Panc1 (cell line): ENCODE measurements around the gene CDH26.

Experiments
- POLR2AphosphoS5 ChIP-seq: IDR thresholded peaks from 2 replicates; pipeline ENCODE4 v1.6.1; 2012; ENCODE audit warnings: mild to moderate bottlenecking, low read depth, low read length, moderate library complexity
- SIN3A ChIP-seq: IDR thresholded peaks from 2 replicates; pipeline ENCODE4 v1.6.1; 2012; ENCODE audit warnings: low read depth, mild to moderate bottlenecking, low read length, moderate library complexity, borderline replicate concordance; ENCODE audit not compliant: insufficient read depth
- TCF7L2 ChIP-seq: IDR thresholded peaks from 2 replicates; pipeline ENCODE4 v1.6.1; 2011; ENCODE audit warnings: mild to moderate bottlenecking, low read depth, low read length, inconsistent platforms
- TF ChIP-seq, protein P1 (sequence below): fragments of 450-650 bp; IDR thresholded peaks from 2 replicates; pipeline ENCODE4 v1.5.1; 2017; ENCODE audit warnings: mild to moderate bottlenecking

DNA sequence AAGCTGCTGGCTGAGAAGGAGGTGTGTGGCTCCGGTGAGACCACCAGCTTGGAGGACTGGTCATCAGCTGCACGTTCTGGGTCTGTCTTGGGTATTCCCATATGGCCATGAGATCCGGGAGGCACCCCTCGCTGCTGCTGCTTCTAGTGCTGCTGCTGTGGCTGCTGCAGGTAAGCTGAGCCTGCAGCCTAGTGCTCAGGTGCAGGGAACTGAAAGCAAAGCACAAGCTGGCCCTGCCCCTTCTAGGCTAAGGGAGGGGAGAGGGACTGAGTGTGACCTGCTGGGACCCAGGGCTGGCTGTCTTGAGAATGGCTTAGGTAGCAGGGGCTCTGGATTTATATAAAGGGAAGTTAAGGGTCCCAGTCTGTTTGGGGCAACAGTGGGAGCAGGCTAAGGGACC lies 403 bp downstream of the CDH26 start:
- TF ChIP-seq, protein P1, sequence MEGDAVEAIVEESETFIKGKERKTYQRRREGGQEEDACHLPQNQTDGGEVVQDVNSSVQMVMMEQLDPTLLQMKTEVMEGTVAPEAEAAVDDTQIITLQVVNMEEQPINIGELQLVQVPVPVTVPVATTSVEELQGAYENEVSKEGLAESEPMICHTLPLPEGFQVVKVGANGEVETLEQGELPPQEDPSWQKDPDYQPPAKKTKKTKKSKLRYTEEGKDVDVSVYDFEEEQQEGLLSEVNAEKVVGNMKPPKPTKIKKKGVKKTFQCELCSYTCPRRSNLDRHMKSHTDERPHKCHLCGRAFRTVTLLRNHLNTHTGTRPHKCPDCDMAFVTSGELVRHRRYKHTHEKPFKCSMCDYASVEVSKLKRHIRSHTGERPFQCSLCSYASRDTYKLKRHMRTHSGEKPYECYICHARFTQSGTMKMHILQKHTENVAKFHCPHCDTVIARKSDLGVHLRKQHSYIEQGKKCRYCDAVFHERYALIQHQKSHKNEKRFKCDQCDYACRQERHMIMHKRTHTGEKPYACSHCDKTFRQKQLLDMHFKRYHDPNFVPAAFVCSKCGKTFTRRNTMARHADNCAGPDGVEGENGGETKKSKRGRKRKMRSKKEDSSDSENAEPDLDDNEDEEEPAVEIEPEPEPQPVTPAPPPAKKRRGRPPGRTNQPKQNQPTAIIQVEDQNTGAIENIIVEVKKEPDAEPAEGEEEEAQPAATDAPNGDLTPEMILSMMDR: no peak
- no peak for TF ChIP-seq TCF7L2
- no peak for TF ChIP-seq POLR2AphosphoS5
- no peak for TF ChIP-seq SIN3A
